Endothelial cell of umbilical vein (primary cell): ENCODE measurements around the gene CD40. TPM values are rescaled to one million over a fixed set of nuclear protein-coding genes. Genes with fewer than 3 reads are reported as not detected.

Source experiments
- BruUV-seq: library from RNA; stranded (reverse); fragments of 400-500 nt; replicated peaks from 2 replicates; lab custom pipeline; 2021; lab: Mats Ljungman, UMichigan
- CTCF ChIA-PET: fragments of 300-600, 350-600 bp; sonication (Branson Sonifier 250); formaldehyde crosslinking; loops from one replicate; lab custom pipeline; 2021; ENCODE audit warnings: antibody characterized with exemption, inconsistent platforms; lab: Charles Lee
- POLR2A ChIA-PET: fragments of 300-600, 350-600 bp; sonication (Branson Sonifier 250); formaldehyde crosslinking; loops from one replicate; lab custom pipeline; 2021; ENCODE audit warnings: antibody characterized with exemption, inconsistent platforms; lab: Charles Lee
- DNase-seq: peaks from one replicate; pipeline ENCODE4 v3.0.0-alpha.2; 2011; ENCODE audit warnings: low read depth, low spot score
- FAIRE-seq: peaks from 2 replicates; lab custom pipeline; 2011; peaks lifted over from hg19 to GRCh38; lab: Jason Lieb, UNC
- H2AFZ ChIP-seq: 2 replicates; pipeline ENCODE4 v1.6.0; 2012; ENCODE audit warnings: low read depth, low read length, control low read depth, inconsistent platforms
- H3K27ac ChIP-seq: 2 replicates; pipeline ENCODE4 v1.5.1; 2011; ENCODE audit warnings: low read depth, mild to moderate bottlenecking, control low read depth, low read length, moderate library complexity; ENCODE audit not compliant: insufficient read depth
- H3K27me3 ChIP-seq, 2 experiments: 2 replicates each; pipeline versions ENCODE4 v1.6.0 to v1.6.1; 2011; ENCODE audit warnings: low read length in 2 of 2, mixed read lengths in 1 of 2; ENCODE audit not compliant: control insufficient read depth in 2 of 2, insufficient read depth in 2 of 2
- H3K36me3 ChIP-seq, 2 experiments: 2 replicates in 1 of 2; 3 replicates in 1 of 2; pipeline ENCODE4 v1.5.1; 2011; ENCODE audit warnings: low read length in 2 of 2, mild to moderate bottlenecking in 1 of 2, moderate library complexity in 1 of 2; ENCODE audit not compliant: control insufficient read depth in 2 of 2, insufficient read depth in 2 of 2; ENCODE audit errors: extremely low read depth in 1 of 2
- H3K4me1 ChIP-seq: 3 replicates; pipeline ENCODE4 v1.5.1; 2011; ENCODE audit warnings: mild to moderate bottlenecking, low read length; ENCODE audit not compliant: control insufficient read depth, insufficient read depth; ENCODE audit errors: extremely low read depth
- H3K4me2 ChIP-seq: 2 replicates; pipeline ENCODE4 v1.6.1; 2011; ENCODE audit warnings: low read length, control low read depth, mixed read lengths; ENCODE audit not compliant: insufficient read depth
- H3K4me3 ChIP-seq, 3 experiments: fragments of 200-600 bp in 1 of 3; sonication (generic), shearing (Covaris generic) in 1 of 3; replicated peaks in 1 of 3; 2 replicates each; pipeline ENCODE4 v1.5.1; 2011 to 2016; ENCODE audit warnings: control low read depth in 3 of 3, low read length in 3 of 3, mild to moderate bottlenecking in 2 of 3, inconsistent platforms in 1 of 3, low read depth in 1 of 3, moderate library complexity in 1 of 3; ENCODE audit not compliant: insufficient read depth in 1 of 3
- H3K79me2 ChIP-seq: 2 replicates; pipeline ENCODE4 v1.6.0; 2012; ENCODE audit warnings: low read length, inconsistent platforms; ENCODE audit not compliant: control insufficient read depth, insufficient read depth
- H3K9ac ChIP-seq: replicated peaks from 2 replicates; pipeline ENCODE3; 2011; ENCODE audit warnings: low read length, control low read depth; ENCODE audit not compliant: insufficient read depth; ENCODE audit errors: extremely low read depth
- H3K9me1 ChIP-seq: replicated peaks from 3 replicates; pipeline ENCODE4 v1.6.0; 2011; ENCODE audit warnings: mild to moderate bottlenecking, low read length; ENCODE audit not compliant: control insufficient read depth, insufficient read depth; ENCODE audit errors: extremely low read depth
- H3K9me3 ChIP-seq: replicated peaks from 2 replicates; pipeline ENCODE4 v1.5.1; 2012; ENCODE audit warnings: low read length, inconsistent platforms; ENCODE audit not compliant: control insufficient read depth, insufficient read depth
- H4K20me1 ChIP-seq: replicated peaks from 2 replicates; pipeline ENCODE3; 2011; ENCODE audit warnings: mild to moderate bottlenecking, low read length; ENCODE audit not compliant: control insufficient read depth, insufficient read depth; ENCODE audit errors: extremely low read depth
- EZH2 ChIP-seq: IDR thresholded peaks from 2 replicates; pipeline ENCODE4 v1.6.1; 2012; ENCODE audit warnings: borderline replicate concordance, low read depth, mild to moderate bottlenecking, moderate library complexity, low read length, inconsistent platforms; ENCODE audit not compliant: severe bottlenecking
- FOS ChIP-seq: IDR thresholded peaks from 2 replicates; pipeline ENCODE4 v1.6.1; 2011; ENCODE audit warnings: mild to moderate bottlenecking, low read length, moderate library complexity, borderline replicate concordance; ENCODE audit not compliant: insufficient read depth
- GATA2 ChIP-seq: IDR thresholded peaks from 2 replicates; pipeline ENCODE4 v1.7.0; 2011; ENCODE audit warnings: low read depth, mild to moderate bottlenecking, moderate library complexity, mixed read lengths, low read length; ENCODE audit not compliant: insufficient read length, insufficient read depth
- JUN ChIP-seq: IDR thresholded peaks from 2 replicates; pipeline ENCODE4 v1.6.1; 2011; ENCODE audit warnings: borderline replicate concordance, low read depth; ENCODE audit not compliant: insufficient read length, insufficient read depth
- MYC ChIP-seq: IDR thresholded peaks from one replicate; pipeline ENCODE4 v1.6.1; 2011; ENCODE audit warnings: mild to moderate bottlenecking, low read depth, low read length
- POLR2A ChIP-seq: IDR thresholded peaks from 2 replicates; pipeline ENCODE4 v1.6.1; 2012; ENCODE audit warnings: low read depth, mild to moderate bottlenecking, control low read depth, low read length
- POLR2AphosphoS5 ChIP-seq: IDR thresholded peaks from 2 replicates; pipeline ENCODE4 v1.6.1; 2012; ENCODE audit warnings: low read depth, mild to moderate bottlenecking, control low read depth, low read length, moderate library complexity; ENCODE audit not compliant: insufficient read depth
- dilution Hi-C: fragments of 300-500 bp; cut with MboI; formaldehyde crosslinking; loops from one replicate; pipeline ENCODE4 v1.15.0; 2019; ENCODE audit warnings: low sequenced_read_pairs; ENCODE audit not compliant: extremely low pct_ligation_motif_present
- intact Hi-C: fragments of 100-400 bp; cut with micrococcal nuclease; formaldehyde crosslinking; loops from one replicate; pipeline ENCODE4 v1.10.0; 2022
- polyA plus RNA-seq, 4 experiments: library from polyadenylated mRNA; depleted of rRNA in 3 of 4; stranded (reverse) in 3 of 4; unstranded in 1 of 4; fragments of >200 nt; gene quantifications; 2 replicates each; pipeline versions ENCODE4 v1.2.1 to v1.2.3, GENCODE V29; 2011 to 2012; ENCODE audit warnings: missing spikeins in 1 of 4
- total RNA-seq: library from RNA; stranded (reverse); gene quantifications from 2 replicates; pipeline ENCODE4 v1.2.3, GENCODE V29; 2021
- TF ChIP-seq, protein P1 (sequence below), 2 donors: IDR thresholded peaks; 1 replicate in 1 of 2; 2 replicates in 1 of 2; pipeline ENCODE4 v1.5.1; 2011; ENCODE audit warnings: low read length in 2 of 2, mild to moderate bottlenecking in 2 of 2, moderate library complexity in 2 of 2, control low read depth in 1 of 2, inconsistent platforms in 1 of 2, low read depth in 1 of 2; ENCODE audit not compliant: insufficient read depth in 1 of 2; ENCODE audit errors: extremely low read depth in 1 of 2
- TF ChIP-seq, protein P2 (sequence below): IDR thresholded peaks from 2 replicates; pipeline ENCODE4 v1.6.1; 2011; ENCODE audit not compliant: insufficient read depth, insufficient read length

The CD40 gene
- total and polyA plus RNA-seq, 2 donors (not counting 3 experiments of a cell fraction or from before 2014, with no cell fraction given): 36.6 to 38.3 TPM

DNA sequence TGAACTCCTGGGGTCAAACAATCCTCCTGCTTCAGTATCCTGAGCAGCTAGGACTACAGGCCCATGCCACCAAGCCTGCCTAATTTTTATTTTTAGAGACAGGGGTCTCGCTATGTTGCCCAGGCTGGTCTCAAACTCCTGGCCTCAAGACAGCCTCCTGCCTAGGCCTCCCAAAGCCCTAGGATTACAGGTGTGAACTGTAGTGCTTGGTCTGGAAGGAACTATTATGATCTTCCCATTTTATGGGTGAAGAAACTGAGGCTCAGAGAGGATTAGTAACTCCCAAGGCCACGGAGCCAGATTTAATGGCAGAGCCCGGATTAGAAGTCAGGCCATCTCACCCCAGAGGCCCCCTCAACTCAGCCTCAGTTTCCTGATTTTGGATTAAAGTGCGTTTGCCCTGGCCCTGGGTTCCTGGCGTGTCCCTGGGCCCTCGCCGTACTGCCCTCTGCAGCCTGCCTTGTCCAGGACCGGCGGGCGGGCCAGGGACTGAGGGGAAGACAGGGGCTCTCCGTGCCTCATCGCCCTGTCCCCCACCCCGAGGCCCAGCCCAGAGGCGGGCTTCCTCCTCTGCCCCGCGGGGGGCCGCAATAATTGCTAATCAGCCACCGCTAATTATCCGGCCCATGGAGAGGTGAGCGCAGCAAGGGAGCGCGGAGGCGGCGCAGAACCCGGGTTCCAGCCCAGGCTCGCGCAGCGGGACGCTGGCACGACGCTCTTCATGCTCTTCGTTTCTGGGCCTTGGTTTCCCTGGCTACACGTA is 34.9 kb downstream of the CD40 start:
- H3K4me1 ChIP-seq: no peaks in the 10 kb centered on the region
- dilution Hi-C loops (no loop called here), intact Hi-C loops (no loop called here)
- CTCF ChIA-PET: interaction anchor here (1.3 to 1.6 kb wide), 2 partner anchors 9 to 166 kb away, joined by 4 to 5 read pairs; no protein-coding TSS in a partner anchor
- H3K4me2 ChIP-seq: no peak overlapping the region
- no peak overlapping the region for H3K9ac ChIP-seq
- no peak overlapping the region for H2AFZ ChIP-seq
- POLR2A ChIA-PET: no interaction called here
- DNase-seq (no peak), FAIRE-seq (no peak)
- no peaks in the 10 kb centered on the region for H3K9me1 ChIP-seq
- no peaks in the 10 kb centered on the region for H4K20me1 ChIP-seq
- H3K79me2 ChIP-seq: no peaks in the 10 kb centered on the region
- H3K36me3 ChIP-seq: no peaks in the 10 kb centered on the region
- TF ChIP-seq POLR2A: no peak
- no peak for TF ChIP-seq EZH2
- no peak overlapping the region for H3K4me3 ChIP-seq
- no peaks in the 10 kb centered on the region for H3K27me3 ChIP-seq
- BruUV-seq: no TSS peak
- no peaks in the 10 kb centered on the region for H3K9me3 ChIP-seq
- H3K27ac ChIP-seq: no peak overlapping the region

DNA sequence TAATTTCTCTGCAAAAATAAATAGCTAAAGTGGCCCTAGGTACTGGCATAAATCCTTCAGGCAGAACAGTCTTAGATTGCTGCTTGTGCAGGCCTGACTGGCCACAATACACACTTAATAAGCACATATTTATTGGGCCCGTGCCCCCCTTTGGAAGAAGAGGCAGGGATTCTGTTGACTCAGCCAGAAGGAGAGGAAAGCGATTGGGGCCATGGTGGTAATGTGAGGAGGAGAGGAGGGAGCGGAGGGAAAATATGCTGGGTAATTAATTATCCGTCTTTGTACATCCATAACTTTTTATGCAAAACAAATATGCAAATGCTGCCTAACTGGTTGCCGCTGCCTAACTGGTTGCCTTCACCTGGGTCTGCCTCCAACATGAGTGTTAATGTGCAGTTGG is 36.2 kb downstream of the CD40 start:
- no peaks in the 10 kb centered on the region for H3K9me3 ChIP-seq
- DNase-seq (no peak), FAIRE-seq (no peak)
- H2AFZ ChIP-seq: no peak overlapping the region
- no peak overlapping the region for H3K4me2 ChIP-seq
- H3K79me2 ChIP-seq: no peaks in the 10 kb centered on the region
- H3K4me1 ChIP-seq: no peaks in the 10 kb centered on the region
- BruUV-seq: no TSS peak
- no peaks in the 10 kb centered on the region for H3K36me3 ChIP-seq
- no peaks in the 10 kb centered on the region for H3K27me3 ChIP-seq
- H4K20me1 ChIP-seq: no peaks in the 10 kb centered on the region
- TF ChIP-seq GATA2 (no peak), POLR2AphosphoS5 (no peak), POLR2A (no peak), FOS (no peak), EZH2 (no peak), MYC (no peak), JUN (no peak)
- TF ChIP-seq, protein P1, sequence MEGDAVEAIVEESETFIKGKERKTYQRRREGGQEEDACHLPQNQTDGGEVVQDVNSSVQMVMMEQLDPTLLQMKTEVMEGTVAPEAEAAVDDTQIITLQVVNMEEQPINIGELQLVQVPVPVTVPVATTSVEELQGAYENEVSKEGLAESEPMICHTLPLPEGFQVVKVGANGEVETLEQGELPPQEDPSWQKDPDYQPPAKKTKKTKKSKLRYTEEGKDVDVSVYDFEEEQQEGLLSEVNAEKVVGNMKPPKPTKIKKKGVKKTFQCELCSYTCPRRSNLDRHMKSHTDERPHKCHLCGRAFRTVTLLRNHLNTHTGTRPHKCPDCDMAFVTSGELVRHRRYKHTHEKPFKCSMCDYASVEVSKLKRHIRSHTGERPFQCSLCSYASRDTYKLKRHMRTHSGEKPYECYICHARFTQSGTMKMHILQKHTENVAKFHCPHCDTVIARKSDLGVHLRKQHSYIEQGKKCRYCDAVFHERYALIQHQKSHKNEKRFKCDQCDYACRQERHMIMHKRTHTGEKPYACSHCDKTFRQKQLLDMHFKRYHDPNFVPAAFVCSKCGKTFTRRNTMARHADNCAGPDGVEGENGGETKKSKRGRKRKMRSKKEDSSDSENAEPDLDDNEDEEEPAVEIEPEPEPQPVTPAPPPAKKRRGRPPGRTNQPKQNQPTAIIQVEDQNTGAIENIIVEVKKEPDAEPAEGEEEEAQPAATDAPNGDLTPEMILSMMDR (IDR thresholded peaks at IDR 0.05; ENCODE audit: extremely low read depth in 1 of 2, insufficient read depth in 1 of 2, low read depth in 1 of 2, low read length in 2 of 2): no peak
- TF ChIP-seq, protein P2, sequence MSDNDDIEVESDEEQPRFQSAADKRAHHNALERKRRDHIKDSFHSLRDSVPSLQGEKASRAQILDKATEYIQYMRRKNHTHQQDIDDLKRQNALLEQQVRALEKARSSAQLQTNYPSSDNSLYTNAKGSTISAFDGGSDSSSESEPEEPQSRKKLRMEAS: no peak
- no peaks in the 10 kb centered on the region for H3K9me1 ChIP-seq
- dilution Hi-C loops (no loop called here), intact Hi-C loops (no loop called here)
- POLR2A ChIA-PET: no interaction called here
- no peak overlapping the region for H3K9ac ChIP-seq
- H3K27ac ChIP-seq: no peak overlapping the region
- CTCF ChIA-PET: interaction anchor here (1.3 kb wide), 1 partner anchor 10 kb away, joined by 5 read pairs; no protein-coding TSS in a partner anchor
- no peak overlapping the region for H3K4me3 ChIP-seq
